ENCODE data around the gene TRUB1.

The TRUB1 gene

GRCh38 chr10:114912470-114912859, 25.5 kb upstream of the TRUB1 start:
- no peak for DNase-seq (ENCODE audit: extremely low spot score)
- ChIA-PET CTCF (interaction anchor here (1.5 to 2.6 kb wide), 4 partner anchors 10 to 35 kb away, joined by 4 to 15 read pairs (median 7); no protein-coding TSS in a partner anchor), POLR2A (no interaction called here)
- TF ChIP-seq CTCF (IDR thresholded peaks at IDR 0.05; ENCODE audit: control extremely low read depth, extremely low read depth, low read depth, missing control alignments), result no peak

GRCh38 chr10:114914560-114914959, 23.4 kb upstream of the TRUB1 start:
- no peak for DNase-seq (ENCODE audit: extremely low spot score)
- ChIA-PET CTCF (interaction anchor here (1.2 to 2.8 kb wide), 4 partner anchors 8 to 93 kb away, joined by 4 to 9 read pairs (median 6); partner anchors contain the start of gene FHIP2A), POLR2A (interaction anchor here (1.1 kb wide), 1 partner anchor 23 kb away, joined by 3 read pairs; the partner anchor contains the start of gene TRUB1)
- TF ChIP-seq CTCF (IDR thresholded peaks at IDR 0.05; ENCODE audit: control extremely low read depth, extremely low read depth, low read depth, missing control alignments), result no peak

- POLR2A ChIA-PET, result interaction anchor here (1.1 kb wide), 1 partner anchor 22 kb away, joined by 3 read pairs; the partner anchor contains the start of gene TRUB1
- no peak for DNase-seq (ENCODE audit: extremely low spot score)
- CTCF ChIA-PET, result interaction anchor here (2.3 to 2.8 kb wide), 2 partner anchors 9 to 38 kb away, joined by 5 to 8 read pairs; no protein-coding TSS in a partner anchor
- TF ChIP-seq CTCF (IDR thresholded peaks at IDR 0.05; ENCODE audit: control extremely low read depth, extremely low read depth, low read depth, missing control alignments), result no peak
These were observed 22.7 kb upstream of the TRUB1 start for GRCh38 chr10:114915294-114915693.

- no peak for TF ChIP-seq CTCF (IDR thresholded peaks at IDR 0.05; ENCODE audit: control extremely low read depth, extremely low read depth, low read depth, missing control alignments)
- POLR2A ChIA-PET, result no interaction called here
- CTCF ChIA-PET, result interaction anchor here (2.0 to 2.8 kb wide), 3 partner anchors 8 to 39 kb away, joined by 5 to 8 read pairs (median 7); no protein-coding TSS in a partner anchor
These were observed 21.3 kb upstream of the TRUB1 start for GRCh38 chr10:114916653-114917052.

GRCh38 chr10:114917459-114917858, 20.5 kb upstream of the TRUB1 start:
- no peak for DNase-seq (ENCODE audit: extremely low spot score)
- ChIA-PET CTCF (interaction anchor here (0.7 to 2.0 kb wide), 2 partner anchors 9 to 38 kb away, joined by 3 to 7 read pairs; no protein-coding TSS in a partner anchor), POLR2A (no interaction called here)
- no peak for TF ChIP-seq CTCF (IDR thresholded peaks at IDR 0.05; ENCODE audit: control extremely low read depth, extremely low read depth, low read depth, missing control alignments)

More at GRCh38 chr10:114916653-114917052, 21.3 kb upstream of the TRUB1 start:
- DNase-seq (ENCODE audit: extremely low spot score), result no peak

- DNase-seq (ENCODE audit: extremely low spot score), result no peak
- no peak for TF ChIP-seq CTCF (IDR thresholded peaks at IDR 0.05; ENCODE audit: control extremely low read depth, extremely low read depth, low read depth, missing control alignments)
- CTCF ChIA-PET, result interaction anchor here (0.7 to 2.0 kb wide), 2 partner anchors 9 to 39 kb away, joined by 3 to 7 read pairs; no protein-coding TSS in a partner anchor
These were observed 19.9 kb upstream of the TRUB1 start for GRCh38 chr10:114917927-114918672.

More at GRCh38 chr10:114917927-114918672, 19.9 kb upstream of the TRUB1 start:
- POLR2A ChIA-PET, result no interaction called here
